Smooth muscle cell (in vitro differentiated cells): ENCODE data around the gene ASZ1. TPM values are rescaled to one million over a fixed set of nuclear protein-coding genes. Genes with fewer than 3 reads are reported as not detected.
"Not testable (repeated sequence)": the region's sequence is repeated elsewhere in the genome, so short reads cannot be mapped to it uniquely, and the experiment has no call there.

Source experiments
- DNase-seq: peaks from one replicate; lab custom pipeline; 2025; ENCODE audit not compliant: unreplicated experiment; lab: John Stamatoyannopoulos, UW
- H2AFZ ChIP-seq: fragments of 200-600 bp; sonication (generic); 2 replicates; pipeline ENCODE4 v1.6.0; 2016; ENCODE audit warnings: antibody characterized with exemption, low read depth, mild to moderate bottlenecking
- H3F3A ChIP-seq: fragments of 200-600 bp; sonication (generic); 2 replicates; pipeline ENCODE4 v1.6.0; 2017; ENCODE audit warnings: antibody characterized with exemption, low read depth
- H3K27ac ChIP-seq: fragments of 200-600 bp; sonication (generic); 2 replicates; pipeline ENCODE4 v1.5.1; 2016; ENCODE audit warnings: low read depth, mild to moderate bottlenecking
- H3K27me3 ChIP-seq: fragments of 200-600 bp; sonication (generic); 2 replicates; pipeline ENCODE4 v1.6.1; 2016; ENCODE audit warnings: low read depth, mild to moderate bottlenecking
- H3K36me3 ChIP-seq: fragments of 200-600 bp; sonication (generic); 2 replicates; pipeline ENCODE4 v1.5.1; 2016; ENCODE audit warnings: low read depth
- H3K4me1 ChIP-seq: fragments of 200-600 bp; sonication (generic); 2 replicates; pipeline ENCODE4 v1.5.1; 2016; ENCODE audit warnings: low read depth
- H3K4me2 ChIP-seq: fragments of 200-600 bp; sonication (generic); 2 replicates; pipeline ENCODE4 v1.6.0; 2016; ENCODE audit warnings: mild to moderate bottlenecking
- H3K4me3 ChIP-seq: fragments of 200-600 bp; sonication (generic); 2 replicates; pipeline ENCODE4 v1.5.1; 2016; ENCODE audit warnings: mild to moderate bottlenecking
- H3K79me2 ChIP-seq: fragments of 200-600 bp; sonication (generic); 2 replicates; pipeline ENCODE4 v1.6.0; 2016; ENCODE audit warnings: low read depth, mild to moderate bottlenecking
- H3K9ac ChIP-seq: fragments of 200-600 bp; sonication (generic); 2 replicates; pipeline ENCODE4 v1.6.0; 2016; ENCODE audit warnings: low read depth
- H3K9me3 ChIP-seq: fragments of 200-600 bp; sonication (generic); replicated peaks from 2 replicates; pipeline ENCODE4 v1.5.1; 2016; ENCODE audit warnings: low read depth
- H4K20me1 ChIP-seq: fragments of 200-600 bp; sonication (generic); 2 replicates; pipeline ENCODE4 v1.6.0; 2016; ENCODE audit warnings: low read depth
- CTCF ChIP-seq: fragments of 200-600 bp; sonication (generic); IDR thresholded peaks from 2 replicates; pipeline ENCODE4 v1.5.1; 2017; ENCODE audit warnings: borderline replicate concordance, mild to moderate bottlenecking, antibody characterized with exemption; ENCODE audit not compliant: insufficient read depth, poor library complexity, severe bottlenecking
- WGBS: methylation state at CpG from one replicate; pipeline ENCODE4 v1.1.7; 2016; ENCODE audit warnings: low lambda C conversion rate; 5-methylcytosine and 5-hydroxymethylcytosine counted together
- polyA plus RNA-seq: library from polyadenylated mRNA; unstranded; fragments of >200 nt; fragmentation: Nextera tagmentation; extraction: Ambion mirVana; gene quantifications from 2 replicates; pipeline ENCODE4 v1.2.1, GENCODE V29; 2016
- total RNA-seq: library from RNA; depleted of rRNA; stranded (reverse); fragments of >200 nt; gene quantifications from 2 replicates; pipeline ENCODE4 v1.2.3, GENCODE V29; 2014

Gene ASZ1
- total and polyA plus RNA-seq, 2 experiments from 2014 or later, result not detected

GRCh38 chr7:117444646-117445045 lies 17.4 kb upstream of the ASZ1 start:
- Histone ChIP-seq H3K4me2 (no peak overlapping the region), H3K27ac (no peak overlapping the region), H3K9ac (no peak overlapping the region), H4K20me1 (no peaks in the 10 kb centered on the region), H3K36me3 (no peaks in the 10 kb centered on the region), H3K9me3 (no peaks in the 10 kb centered on the region), H3F3A (no peaks in the 10 kb centered on the region), H3K4me3 (no peak overlapping the region), H3K27me3 (no peaks in the 10 kb centered on the region), H3K4me1 (no peaks in the 10 kb centered on the region), H2AFZ (no peak overlapping the region), H3K79me2 (no peaks in the 10 kb centered on the region)
- TF ChIP-seq CTCF, result no peak
- WGBS, result 81% methylated on average over 1 of the region's 1 CpG
- no peak for DNase-seq

DNA sequence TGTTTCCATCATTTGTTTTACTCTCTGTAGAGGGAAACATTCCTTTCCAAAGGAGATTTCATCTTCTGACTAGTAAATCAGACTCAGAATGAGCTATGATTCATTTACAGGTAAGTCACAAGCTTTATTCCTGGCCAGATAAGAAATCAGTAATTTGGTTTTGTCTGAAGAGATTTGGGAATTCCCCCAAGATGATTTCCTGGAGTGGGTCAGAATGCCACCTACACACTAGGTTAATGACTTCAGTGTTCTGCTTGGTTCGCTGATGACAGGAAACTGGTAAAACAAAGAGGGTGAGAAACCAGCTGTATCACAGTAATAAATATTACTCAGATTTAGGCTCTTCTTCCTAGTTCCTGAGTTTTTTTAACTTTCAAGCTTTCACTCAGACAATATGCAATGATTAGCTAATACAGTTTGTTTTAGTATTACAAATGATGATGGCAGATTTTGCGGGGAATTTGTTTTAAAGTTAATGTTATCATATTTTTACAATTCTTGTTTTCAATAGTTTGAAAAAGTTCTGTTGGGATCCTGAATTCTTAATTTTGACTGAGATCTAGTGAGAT lies 8.3 kb upstream of the ASZ1 start:
- H3K4me2 ChIP-seq, result no peak overlapping the region
- H3K4me3 ChIP-seq, result no peak overlapping the region
- H3K4me1 ChIP-seq, result no peaks in the 10 kb centered on the region
- no peaks in the 10 kb centered on the region for H3K79me2 ChIP-seq
- H3K27ac ChIP-seq, result peak overlapping the region; percentile 39
- H2AFZ ChIP-seq, result peak overlapping the region; percentile 65
- no peak for DNase-seq
- no peaks in the 10 kb centered on the region for H3K27me3 ChIP-seq
- no peaks in the 10 kb centered on the region for H3K36me3 ChIP-seq
- H3F3A ChIP-seq, result no peaks in the 10 kb centered on the region
- TF ChIP-seq CTCF, result no peak
- H3K9ac ChIP-seq, result no peak overlapping the region
- WGBS, result 61% methylated on average over 2 of the region's 2 CpGs
- H3K9me3 ChIP-seq, result no peaks in the 10 kb centered on the region
- no peaks in the 10 kb centered on the region for H4K20me1 ChIP-seq

DNA sequence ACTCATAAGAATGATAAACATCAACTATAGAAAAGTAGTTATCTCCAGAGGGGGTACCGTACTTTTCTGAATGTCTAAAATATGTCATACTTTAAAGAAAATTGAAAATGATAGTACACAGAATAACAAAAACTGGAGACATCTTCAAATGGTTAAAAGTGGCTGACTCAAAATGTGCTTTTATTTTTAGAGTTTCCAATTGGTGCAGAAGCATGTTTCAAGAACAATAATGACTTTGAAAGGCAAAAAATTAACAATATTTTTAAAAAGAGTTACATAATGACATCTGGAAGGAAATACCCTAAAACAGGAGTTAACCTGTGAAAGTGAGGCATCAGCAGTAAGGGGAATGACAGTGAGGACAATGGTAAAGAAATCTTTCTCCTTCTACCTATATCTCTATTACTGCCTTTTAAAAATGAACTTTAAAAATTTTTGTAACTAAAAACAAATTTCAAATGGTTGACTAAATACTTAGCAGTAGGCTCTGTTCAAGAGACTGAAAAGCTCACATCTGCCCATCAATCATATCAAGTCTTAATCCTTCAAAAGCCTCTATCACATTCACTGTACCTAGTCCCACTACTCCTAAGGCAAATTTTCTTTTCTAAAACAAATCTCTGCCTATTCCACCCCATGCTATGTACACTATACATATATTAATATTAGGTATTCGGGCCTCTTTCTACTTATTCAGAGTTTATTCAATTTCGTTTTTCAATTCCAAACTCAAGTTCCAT lies 3.0 kb downstream of the ASZ1 start:
- no peaks in the 10 kb centered on the region for H3F3A ChIP-seq
- H3K36me3 ChIP-seq, result no peaks in the 10 kb centered on the region
- no peak overlapping the region for H3K4me2 ChIP-seq
- H3K27ac ChIP-seq, result no peak overlapping the region
- 88% methylated on average over 3 of the region's 3 CpGs for WGBS
- no peaks in the 10 kb centered on the region for H3K4me1 ChIP-seq
- no peak overlapping the region for H3K4me3 ChIP-seq
- TF ChIP-seq CTCF, result no peak
- no peak overlapping the region for H2AFZ ChIP-seq
- H3K9me3 ChIP-seq, result no peaks in the 10 kb centered on the region
- no peaks in the 10 kb centered on the region for H4K20me1 ChIP-seq
- no peak overlapping the region for H3K9ac ChIP-seq
- no peaks in the 10 kb centered on the region for H3K27me3 ChIP-seq
- H3K79me2 ChIP-seq, result no peaks in the 10 kb centered on the region
- no peak for DNase-seq

DNA sequence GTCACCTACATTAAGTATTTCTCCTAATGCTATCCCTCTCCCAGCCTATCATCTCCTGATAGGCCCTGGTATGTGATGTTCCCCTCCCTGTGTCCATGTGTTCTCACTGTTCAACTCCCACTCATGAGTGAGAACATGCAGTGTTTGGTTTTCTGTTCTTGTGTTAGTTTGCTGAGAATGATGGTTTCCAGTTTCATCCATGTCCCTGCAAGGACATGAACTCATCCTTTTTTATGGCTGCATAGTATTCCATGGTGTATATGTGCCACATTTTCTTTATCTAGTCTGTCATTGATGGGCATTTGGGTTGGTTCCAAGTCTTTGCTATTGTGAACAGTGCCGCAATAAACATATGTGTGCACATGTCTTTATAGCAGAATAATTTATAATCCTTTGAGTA lies 12.7 kb downstream of the ASZ1 start:
- not testable (repeated sequence) for DNase-seq, H3K4me3 ChIP-seq, H3K9me3 ChIP-seq, H3K36me3 ChIP-seq, H3K4me2 ChIP-seq, H3K4me1 ChIP-seq, H3K9ac ChIP-seq, H3K27me3 ChIP-seq, H3F3A ChIP-seq, H3K79me2 ChIP-seq, H2AFZ ChIP-seq, H3K27ac ChIP-seq, H4K20me1 ChIP-seq
- 95% methylated on average over 1 of the region's 1 CpG for WGBS
